HEK293 (cell line): ENCODE results near the gene UXS1.

Source experiments
- ATF2 ChIP-seq: fragments of 450-650 bp; formaldehyde crosslinking; IDR thresholded peaks from 2 replicates; pipeline ENCODE4 v1.5.1; 2016; ENCODE audit warnings: missing biosample characterization, missing genetic modification characterization, low read depth
- GFI1B ChIP-seq: fragments of 450-650 bp; formaldehyde crosslinking; IDR thresholded peaks from 2 replicates; pipeline ENCODE4 v1.5.1; 2016; ENCODE audit warnings: missing biosample characterization, missing genetic modification characterization
- YY1 ChIP-seq: fragments of 450-650 bp; formaldehyde crosslinking; IDR thresholded peaks from 2 replicates; pipeline ENCODE4 v1.5.1; 2018; ENCODE audit warnings: missing biosample characterization, missing genetic modification characterization
- ZBTB49 ChIP-seq: fragments of 450-650 bp; formaldehyde crosslinking; IDR thresholded peaks from 2 replicates; pipeline ENCODE4 v1.5.1; 2016; ENCODE audit warnings: missing biosample characterization, missing genetic modification characterization, low read depth
- ZNF16 ChIP-seq: fragments of 450-650 bp; formaldehyde crosslinking; IDR thresholded peaks from 2 replicates; pipeline ENCODE4 v1.5.1; 2016; ENCODE audit warnings: low read depth, missing biosample characterization, missing genetic modification characterization
- ZNF391 ChIP-seq: fragments of 450-650 bp; formaldehyde crosslinking; IDR thresholded peaks from 2 replicates; pipeline ENCODE4 v1.5.1; 2016; ENCODE audit warnings: low read depth, missing biosample characterization, missing genetic modification characterization, borderline replicate concordance
- ZNF561 ChIP-seq: fragments of 450-650 bp; IDR thresholded peaks from 2 replicates; pipeline ENCODE4 v1.5.1; 2018; ENCODE audit warnings: missing biosample characterization, missing genetic modification characterization, borderline replicate concordance
- ZNF792 ChIP-seq: fragments of 450-650 bp; formaldehyde crosslinking; IDR thresholded peaks from 2 replicates; pipeline ENCODE4 v1.5.1; 2016; ENCODE audit warnings: missing biosample characterization, missing genetic modification characterization
- ZSCAN30 ChIP-seq: fragments of 450-650 bp; IDR thresholded peaks from 2 replicates; pipeline ENCODE4 v1.5.1; 2018; ENCODE audit warnings: missing biosample characterization, mild to moderate bottlenecking, missing genetic modification characterization, moderate library complexity
- TF ChIP-seq, protein P1 (sequence below): fragments of 450-650 bp; formaldehyde crosslinking; IDR thresholded peaks from 2 replicates; pipeline ENCODE4 v1.5.1; 2016; ENCODE audit warnings: missing biosample characterization, missing genetic modification characterization
- TF ChIP-seq, protein P2 (sequence below): fragments of 450-650 bp; formaldehyde crosslinking; IDR thresholded peaks from 2 replicates; pipeline ENCODE4; 2016; ENCODE audit warnings: missing biosample characterization, missing genetic modification characterization

GRCh38 chr2:106129150-106129549 is 65.0 kb downstream of the UXS1 start:
- TF ChIP-seq ATF2 (tag by site-specific recombination) (no peak), ZNF792 (tag by site-specific recombination) (no peak), ZBTB49 (tag by site-specific recombination) (no peak), GFI1B (tag by site-specific recombination) (no peak), ZNF16 (no peak), YY1 (tag by site-specific recombination) (no peak), ZNF391 (no peak), ZSCAN30 (tag by site-specific recombination) (no peak), ZNF561 (tag by site-specific recombination) (no peak)
- TF ChIP-seq, protein P1, sequence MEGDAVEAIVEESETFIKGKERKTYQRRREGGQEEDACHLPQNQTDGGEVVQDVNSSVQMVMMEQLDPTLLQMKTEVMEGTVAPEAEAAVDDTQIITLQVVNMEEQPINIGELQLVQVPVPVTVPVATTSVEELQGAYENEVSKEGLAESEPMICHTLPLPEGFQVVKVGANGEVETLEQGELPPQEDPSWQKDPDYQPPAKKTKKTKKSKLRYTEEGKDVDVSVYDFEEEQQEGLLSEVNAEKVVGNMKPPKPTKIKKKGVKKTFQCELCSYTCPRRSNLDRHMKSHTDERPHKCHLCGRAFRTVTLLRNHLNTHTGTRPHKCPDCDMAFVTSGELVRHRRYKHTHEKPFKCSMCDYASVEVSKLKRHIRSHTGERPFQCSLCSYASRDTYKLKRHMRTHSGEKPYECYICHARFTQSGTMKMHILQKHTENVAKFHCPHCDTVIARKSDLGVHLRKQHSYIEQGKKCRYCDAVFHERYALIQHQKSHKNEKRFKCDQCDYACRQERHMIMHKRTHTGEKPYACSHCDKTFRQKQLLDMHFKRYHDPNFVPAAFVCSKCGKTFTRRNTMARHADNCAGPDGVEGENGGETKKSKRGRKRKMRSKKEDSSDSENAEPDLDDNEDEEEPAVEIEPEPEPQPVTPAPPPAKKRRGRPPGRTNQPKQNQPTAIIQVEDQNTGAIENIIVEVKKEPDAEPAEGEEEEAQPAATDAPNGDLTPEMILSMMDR (tag by site-specific recombination): no peak
- TF ChIP-seq, protein P2, sequence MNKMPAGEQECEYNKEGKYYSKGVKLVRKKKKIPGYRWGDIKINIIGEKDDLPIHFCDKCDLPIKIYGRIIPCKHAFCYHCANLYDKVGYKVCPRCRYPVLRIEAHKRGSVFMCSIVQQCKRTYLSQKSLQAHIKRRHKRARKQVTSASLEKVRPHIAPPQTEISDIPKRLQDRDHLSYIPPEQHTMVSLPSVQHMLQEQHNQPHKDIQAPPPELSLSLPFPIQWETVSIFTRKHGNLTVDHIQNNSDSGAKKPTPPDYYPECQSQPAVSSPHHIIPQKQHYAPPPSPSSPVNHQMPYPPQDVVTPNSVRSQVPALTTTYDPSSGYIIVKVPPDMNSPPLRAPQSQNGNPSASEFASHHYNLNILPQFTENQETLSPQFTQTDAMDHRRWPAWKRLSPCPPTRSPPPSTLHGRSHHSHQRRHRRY (tag by site-specific recombination): no peak
